ENCODE measurements around the gene IFT88.

IFT88 gene

DNA sequence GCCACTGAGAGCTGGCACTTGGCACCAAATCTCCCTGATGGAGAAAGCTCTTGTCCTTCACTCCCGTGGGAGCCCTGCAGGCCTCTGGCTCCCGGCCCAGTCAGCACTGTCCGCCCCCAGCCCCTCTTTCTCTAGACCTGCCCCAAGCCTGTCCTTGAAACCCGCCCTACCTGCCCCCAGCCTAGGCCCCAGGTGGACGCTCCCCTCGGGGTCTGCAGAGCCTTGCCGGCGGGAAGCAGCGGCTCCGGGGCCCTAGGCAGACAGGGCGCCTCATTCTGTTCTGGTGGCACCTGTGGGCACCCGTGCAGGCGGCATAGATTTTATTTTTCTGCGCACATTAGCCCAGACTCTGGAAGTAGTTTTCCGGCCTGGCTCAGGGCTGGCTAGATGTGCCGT is 154.1 kb downstream of the IFT88 start:
- Histone ChIP-seq H3K4me2 (ENCODE audit: low read depth, low read length, poor library complexity, severe bottlenecking) (no peak overlapping the region), H3K9me3 (ENCODE audit: insufficient read depth, low read length) (no peaks in the 10 kb centered on the region), H3K79me2 (ENCODE audit: insufficient read depth, low read length) (no peaks in the 10 kb centered on the region), H3K9me2 (replicated peaks; ENCODE audit: insufficient read depth, low read length) (no peaks in the 10 kb centered on the region), H3F3A (ENCODE audit: insufficient read depth) (no peaks in the 10 kb centered on the region), H2AFZ (ENCODE audit: low read depth, low read length, severe bottlenecking) (no peak overlapping the region), H4K20me1 (ENCODE audit: low read depth, low read length) (no peaks in the 10 kb centered on the region), H3K9ac (ENCODE audit: low read length) (no peak overlapping the region), H3K27me3 (ENCODE audit: low read length) (no peaks in the 10 kb centered on the region), H3K4me3 (ENCODE audit: insufficient read depth, low read length, poor library complexity, severe bottlenecking) (no peak overlapping the region), H3K36me3 (ENCODE audit: low read length) (no peaks in the 10 kb centered on the region), H3K27ac (ENCODE audit: low read depth, low read length) (no peak overlapping the region)
- TF ChIP-seq EZH2phosphoT487 (conservative IDR thresholded peaks at IDR 0.05; ENCODE audit: low read length) (no peak), CTCF (IDR thresholded peaks at IDR 0.05; ENCODE audit: insufficient read depth, low read length, poor library complexity, severe bottlenecking) (no peak)

- Histone ChIP-seq H3K4me3 (ENCODE audit: insufficient read depth, low read length, poor library complexity, severe bottlenecking) (no peak overlapping the region), H3K27ac (ENCODE audit: low read depth, low read length) (no peak overlapping the region), H3K9ac (ENCODE audit: low read length) (no peak overlapping the region), H3F3A (ENCODE audit: insufficient read depth) (no peaks in the 10 kb centered on the region), H4K20me1 (ENCODE audit: low read depth, low read length) (no peaks in the 10 kb centered on the region), H3K79me2 (ENCODE audit: insufficient read depth, low read length) (no peaks in the 10 kb centered on the region), H3K27me3 (ENCODE audit: low read length) (no peaks in the 10 kb centered on the region), H3K36me3 (ENCODE audit: low read length) (no peaks in the 10 kb centered on the region), H2AFZ (ENCODE audit: low read depth, low read length, severe bottlenecking) (no peak overlapping the region), H3K4me2 (ENCODE audit: low read depth, low read length, poor library complexity, severe bottlenecking) (no peak overlapping the region), H3K9me2 (replicated peaks; ENCODE audit: insufficient read depth, low read length) (no peaks in the 10 kb centered on the region), H3K9me3 (ENCODE audit: insufficient read depth, low read length) (no peaks in the 10 kb centered on the region)
- TF ChIP-seq CTCF (IDR thresholded peaks at IDR 0.05; ENCODE audit: insufficient read depth, low read length, poor library complexity, severe bottlenecking) (no peak), EZH2phosphoT487 (conservative IDR thresholded peaks at IDR 0.05; ENCODE audit: low read length) (no peak)
These were observed 154.7 kb downstream of the IFT88 start for GRCh38 chr13:20721454-20722357.

- Histone ChIP-seq H2AFZ (ENCODE audit: low read depth, low read length, severe bottlenecking) (no peak overlapping the region), H4K20me1 (ENCODE audit: low read depth, low read length) (no peaks in the 10 kb centered on the region), H3K9me2 (replicated peaks; ENCODE audit: insufficient read depth, low read length) (no peaks in the 10 kb centered on the region), H3K79me2 (ENCODE audit: insufficient read depth, low read length) (no peaks in the 10 kb centered on the region), H3K4me2 (ENCODE audit: low read depth, low read length, poor library complexity, severe bottlenecking) (no peak overlapping the region), H3K4me3 (ENCODE audit: insufficient read depth, low read length, poor library complexity, severe bottlenecking) (no peak overlapping the region), H3F3A (ENCODE audit: insufficient read depth) (no peaks in the 10 kb centered on the region), H3K36me3 (ENCODE audit: low read length) (no peaks in the 10 kb centered on the region), H3K9ac (ENCODE audit: low read length) (no peak overlapping the region), H3K27me3 (ENCODE audit: low read length) (no peaks in the 10 kb centered on the region), H3K9me3 (ENCODE audit: insufficient read depth, low read length) (no peaks in the 10 kb centered on the region), H3K27ac (ENCODE audit: low read depth, low read length) (no peak overlapping the region)
- TF ChIP-seq CTCF (IDR thresholded peaks at IDR 0.05; ENCODE audit: insufficient read depth, low read length, poor library complexity, severe bottlenecking) (no peak), EZH2phosphoT487 (conservative IDR thresholded peaks at IDR 0.05; ENCODE audit: low read length) (no peak)
These were observed 160.9 kb downstream of the IFT88 start for GRCh38 chr13:20727856-20728255.

Measured in SU-DHL-6 (cell line).